HG03432 (cell line): ENCODE results near the gene TBCEL.
A peak's percentile ranks its signal among the peaks of the same experiment; 100 is the strongest.
"Not testable (repeated sequence)": the region's sequence is repeated elsewhere in the genome, so short reads cannot be mapped to it uniquely, and the experiment has no call there.

Experiments
- ATAC-seq: cut with Tn5 transposase; IDR thresholded peaks from one replicate; pipeline ENCODE4 v1.9.1; 2021; ENCODE audit warnings: mild to moderate bottlenecking, moderate library complexity; ENCODE audit not compliant: unreplicated experiment

TBCEL gene

GRCh38 chr11:121105063-121105480, 81.2 kb downstream of the TBCEL start:
- no peak for ATAC-seq

GRCh38 chr11:121105481-121106195, 81.7 kb downstream of the TBCEL start:
- ATAC-seq: no peak

GRCh38 chr11:121106812-121107211, 82.9 kb downstream of the TBCEL start:
- no peak for ATAC-seq

GRCh38 chr11:121108413-121108812, 84.5 kb downstream of the TBCEL start:
- no peak for ATAC-seq

- no peak for ATAC-seq
These were observed 85.6 kb downstream of the TBCEL start for GRCh38 chr11:121109471-121109870.

GRCh38 chr11:121109916-121110586, 86.1 kb downstream of the TBCEL start:
- no peak for ATAC-seq

- ATAC-seq: no peak
These were observed 87.2 kb downstream of the TBCEL start for GRCh38 chr11:121110871-121111724.

- ATAC-seq: peak; percentile 60
These were observed 88.9 kb downstream of the TBCEL start for GRCh38 chr11:121112498-121113455.

GRCh38 chr11:121113611-121114010, 89.7 kb downstream of the TBCEL start:
- no peak for ATAC-seq

- ATAC-seq: not testable (repeated sequence)
These were observed 91.1 kb downstream of the TBCEL start for GRCh38 chr11:121115024-121115423.

GRCh38 chr11:121117788-121118187, 93.9 kb downstream of the TBCEL start:
- no peak for ATAC-seq

- no peak for ATAC-seq
These were observed 95.5 kb downstream of the TBCEL start for GRCh38 chr11:121119440-121119839.

GRCh38 chr11:121122328-121122727, 98.4 kb downstream of the TBCEL start:
- ATAC-seq: no peak

GRCh38 chr11:121123496-121124069, 99.7 kb downstream of the TBCEL start:
- ATAC-seq: no peak

- no peak for ATAC-seq
These were observed 103.9 kb downstream of the TBCEL start for GRCh38 chr11:121127809-121128208.

GRCh38 chr11:121129362-121130340, 105.7 kb downstream of the TBCEL start:
- ATAC-seq: no peak

- no peak for ATAC-seq
These were observed 107.8 kb downstream of the TBCEL start for GRCh38 chr11:121131656-121132055.

GRCh38 chr11:121132211-121132976, 108.5 kb downstream of the TBCEL start:
- ATAC-seq: no peak
